Cardiac fibroblast (primary cell): ENCODE results near the gene C20orf202.

Experiments used
- DNase-seq, 2 donors: peaks; one replicate each; pipeline versions ENCODE4 v3.0.0 to v3.0.0-alpha.2; 2010; ENCODE audit warnings: low read depth in 2 of 2
- H3K4me3 ChIP-seq, 2 donors: replicated peaks in 1 of 2; 1 replicate in 1 of 2; 2 replicates in 1 of 2; pipeline ENCODE4 v1.5.1; 2011; ENCODE audit warnings: low read depth in 2 of 2, low read length in 2 of 2, mild to moderate bottlenecking in 2 of 2, moderate library complexity in 1 of 2
- TF ChIP-seq, protein P1 (sequence below): IDR thresholded peaks from one replicate; pipeline ENCODE4 v1.5.1; 2011; ENCODE audit warnings: low read depth, mild to moderate bottlenecking, low read length, inconsistent platforms

Gene C20orf202

DNA sequence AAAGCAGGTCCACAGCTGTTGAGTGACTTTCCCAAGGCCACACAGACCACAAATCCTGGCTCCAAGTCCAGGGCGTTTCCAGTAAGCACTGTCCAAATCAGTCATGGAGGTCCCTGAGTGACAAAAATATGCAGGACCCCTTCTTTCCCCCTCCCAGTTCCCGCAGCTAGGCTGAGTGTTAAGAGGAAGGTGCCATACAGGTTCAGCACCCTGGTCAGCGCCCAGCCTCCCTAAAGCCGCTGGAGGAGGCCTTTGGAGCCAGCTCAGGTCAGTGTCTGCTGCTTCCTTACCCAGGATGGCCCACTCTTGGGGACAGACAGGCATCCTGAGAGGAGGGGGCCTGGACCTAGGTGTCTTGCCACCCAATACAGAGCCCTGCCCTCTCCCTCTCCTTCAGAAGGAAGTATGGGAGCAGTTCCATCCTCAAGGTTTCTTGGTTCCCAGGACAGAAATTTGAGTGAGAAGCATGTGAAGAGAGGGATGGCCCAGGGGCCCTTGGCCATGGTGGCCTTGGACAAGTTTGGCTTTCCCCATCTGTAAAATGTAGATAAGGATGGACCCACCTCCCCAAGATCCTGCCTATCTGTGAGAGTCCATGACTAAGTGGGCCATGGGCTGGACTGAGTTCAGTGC, 31.7 kb upstream of the C20orf202 start:
- H3K4me3 ChIP-seq: no peak overlapping the region
- peak; percentile 34 to 48 for DNase-seq
- TF ChIP-seq, protein P1, sequence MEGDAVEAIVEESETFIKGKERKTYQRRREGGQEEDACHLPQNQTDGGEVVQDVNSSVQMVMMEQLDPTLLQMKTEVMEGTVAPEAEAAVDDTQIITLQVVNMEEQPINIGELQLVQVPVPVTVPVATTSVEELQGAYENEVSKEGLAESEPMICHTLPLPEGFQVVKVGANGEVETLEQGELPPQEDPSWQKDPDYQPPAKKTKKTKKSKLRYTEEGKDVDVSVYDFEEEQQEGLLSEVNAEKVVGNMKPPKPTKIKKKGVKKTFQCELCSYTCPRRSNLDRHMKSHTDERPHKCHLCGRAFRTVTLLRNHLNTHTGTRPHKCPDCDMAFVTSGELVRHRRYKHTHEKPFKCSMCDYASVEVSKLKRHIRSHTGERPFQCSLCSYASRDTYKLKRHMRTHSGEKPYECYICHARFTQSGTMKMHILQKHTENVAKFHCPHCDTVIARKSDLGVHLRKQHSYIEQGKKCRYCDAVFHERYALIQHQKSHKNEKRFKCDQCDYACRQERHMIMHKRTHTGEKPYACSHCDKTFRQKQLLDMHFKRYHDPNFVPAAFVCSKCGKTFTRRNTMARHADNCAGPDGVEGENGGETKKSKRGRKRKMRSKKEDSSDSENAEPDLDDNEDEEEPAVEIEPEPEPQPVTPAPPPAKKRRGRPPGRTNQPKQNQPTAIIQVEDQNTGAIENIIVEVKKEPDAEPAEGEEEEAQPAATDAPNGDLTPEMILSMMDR: no peak

DNA sequence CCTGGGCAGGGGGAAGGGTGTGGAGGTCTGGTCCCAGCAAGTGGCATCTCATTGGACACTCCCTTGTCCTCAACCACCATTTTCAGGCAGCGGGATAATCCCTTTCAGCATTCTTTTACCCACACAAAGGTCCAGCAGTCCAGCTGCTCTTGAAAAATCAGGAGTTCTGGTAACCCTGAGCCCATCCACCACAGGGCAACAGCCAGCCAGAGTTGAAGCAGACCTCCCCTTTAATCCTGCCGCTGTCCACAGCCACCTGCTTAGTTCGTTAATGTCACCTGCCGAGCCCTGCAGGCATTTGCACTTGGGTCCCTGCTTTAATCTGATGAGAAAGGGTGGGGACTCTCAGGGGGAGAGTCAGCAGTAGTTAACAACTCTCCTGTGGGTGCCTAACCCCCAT, 29.6 kb upstream of the C20orf202 start:
- H3K4me3 ChIP-seq: no peak overlapping the region
- TF ChIP-seq, protein P1: no peak
- DNase-seq: no peak

GRCh38 chr20:1174787-1175186, 28.5 kb upstream of the C20orf202 start:
- TF ChIP-seq, protein P1: no peak
- DNase-seq: no peak
- no peak overlapping the region for H3K4me3 ChIP-seq

DNA sequence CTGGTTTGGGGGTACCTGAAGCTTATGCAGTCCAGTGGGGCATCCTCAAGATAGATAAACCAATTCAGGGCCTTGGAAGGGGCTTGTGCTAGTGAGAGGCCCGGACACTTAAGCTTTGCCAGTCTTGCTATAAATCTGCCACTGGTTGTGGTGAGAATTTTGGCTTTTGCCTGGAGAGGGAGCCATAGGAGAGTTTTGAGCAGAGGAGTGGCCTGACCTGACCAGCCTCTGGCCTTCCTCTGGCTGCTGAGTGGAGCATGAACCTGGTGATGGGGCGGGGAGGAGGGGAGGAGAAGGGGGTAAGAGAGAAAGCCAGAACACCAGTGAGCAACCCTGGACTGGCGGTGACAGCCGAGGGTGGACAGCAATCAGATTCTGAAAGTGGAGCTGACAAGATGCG, 25.6 kb upstream of the C20orf202 start:
- TF ChIP-seq, protein P1: peak; percentile 12
- DNase-seq: peak; percentile 19 to 24
- H3K4me3 ChIP-seq: no peak overlapping the region

DNA sequence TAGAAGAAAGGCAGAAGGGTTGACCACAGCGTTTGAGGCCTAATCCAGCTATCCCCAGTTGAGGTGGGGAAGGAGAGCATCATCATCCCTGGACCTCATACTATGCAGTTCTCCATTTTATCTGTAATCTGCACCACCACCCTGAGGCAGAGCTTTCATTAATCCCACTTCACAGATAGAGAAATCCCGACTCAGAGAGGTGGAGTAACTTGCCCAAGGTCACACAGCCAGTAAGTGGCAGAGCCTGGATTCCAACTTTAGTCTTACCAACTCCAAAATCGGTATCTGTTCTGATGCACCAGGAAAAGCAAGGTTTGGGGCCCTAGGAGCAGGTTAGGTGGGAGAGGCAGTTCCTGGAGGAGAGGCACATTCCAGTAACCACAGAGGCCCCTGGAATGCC, 25.2 kb upstream of the C20orf202 start:
- H3K4me3 ChIP-seq: no peak overlapping the region
- TF ChIP-seq, protein P1: no peak
- DNase-seq: no peak

DNA sequence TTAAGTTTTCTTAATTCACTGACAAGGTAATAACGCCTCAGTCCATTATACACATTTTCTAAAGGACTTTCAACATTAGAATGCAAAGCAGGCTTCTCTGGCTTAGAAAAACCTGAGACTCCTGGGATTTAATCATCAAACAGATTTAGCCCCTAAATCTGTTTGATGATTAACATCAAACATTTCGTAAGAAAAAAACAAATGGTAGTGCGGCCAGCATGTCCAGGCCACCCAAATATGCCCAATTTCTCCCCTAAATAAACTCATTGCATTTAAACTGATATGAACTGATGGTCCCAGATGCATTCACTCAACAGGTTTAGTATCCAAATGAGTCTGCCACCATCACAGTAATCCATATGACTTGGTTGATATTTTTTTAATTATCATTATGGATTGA, 24.6 kb upstream of the C20orf202 start:
- no peak overlapping the region for H3K4me3 ChIP-seq
- TF ChIP-seq, protein P1: no peak
- no peak for DNase-seq

GRCh38 chr20:1180949-1181348, 22.3 kb upstream of the C20orf202 start:
- TF ChIP-seq, protein P1: no peak
- no peak overlapping the region for H3K4me3 ChIP-seq
- DNase-seq: no peak
